GM12874 (cell line): ENCODE measurements around the gene SNAP91.
A peak's percentile ranks its signal among the peaks of the same experiment; 100 is the strongest.

Experiments
- TF ChIP-seq, protein P1 (sequence below): IDR thresholded peaks from 2 replicates; pipeline ENCODE4 v1.5.1; 2011; ENCODE audit warnings: low read depth, mild to moderate bottlenecking, control low read depth, low read length, moderate library complexity; ENCODE audit not compliant: insufficient read depth

SNAP91 gene

DNA sequence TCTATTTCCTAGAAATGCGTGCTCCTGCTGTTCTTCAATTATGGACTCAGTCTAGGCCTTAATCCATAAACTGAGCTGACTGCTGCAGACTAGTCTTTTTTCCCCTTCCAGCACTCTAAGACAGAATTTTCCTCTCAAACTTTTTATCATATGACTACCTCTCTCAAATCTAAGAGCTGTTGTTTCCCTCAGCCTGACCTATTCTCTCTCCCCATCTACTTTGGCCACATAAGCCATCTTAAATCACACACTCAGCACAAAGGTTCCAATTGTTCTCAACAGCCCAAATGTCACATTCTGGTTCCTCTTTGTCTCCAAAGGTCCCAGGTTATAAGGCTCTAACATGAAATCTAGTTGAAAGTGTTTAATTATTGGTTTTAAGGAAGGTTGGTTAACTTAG is 111.4 kb downstream of the SNAP91 start:
- TF ChIP-seq, protein P1, sequence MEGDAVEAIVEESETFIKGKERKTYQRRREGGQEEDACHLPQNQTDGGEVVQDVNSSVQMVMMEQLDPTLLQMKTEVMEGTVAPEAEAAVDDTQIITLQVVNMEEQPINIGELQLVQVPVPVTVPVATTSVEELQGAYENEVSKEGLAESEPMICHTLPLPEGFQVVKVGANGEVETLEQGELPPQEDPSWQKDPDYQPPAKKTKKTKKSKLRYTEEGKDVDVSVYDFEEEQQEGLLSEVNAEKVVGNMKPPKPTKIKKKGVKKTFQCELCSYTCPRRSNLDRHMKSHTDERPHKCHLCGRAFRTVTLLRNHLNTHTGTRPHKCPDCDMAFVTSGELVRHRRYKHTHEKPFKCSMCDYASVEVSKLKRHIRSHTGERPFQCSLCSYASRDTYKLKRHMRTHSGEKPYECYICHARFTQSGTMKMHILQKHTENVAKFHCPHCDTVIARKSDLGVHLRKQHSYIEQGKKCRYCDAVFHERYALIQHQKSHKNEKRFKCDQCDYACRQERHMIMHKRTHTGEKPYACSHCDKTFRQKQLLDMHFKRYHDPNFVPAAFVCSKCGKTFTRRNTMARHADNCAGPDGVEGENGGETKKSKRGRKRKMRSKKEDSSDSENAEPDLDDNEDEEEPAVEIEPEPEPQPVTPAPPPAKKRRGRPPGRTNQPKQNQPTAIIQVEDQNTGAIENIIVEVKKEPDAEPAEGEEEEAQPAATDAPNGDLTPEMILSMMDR: no peak

- TF ChIP-seq, protein P1: no peak
Measured at GRCh38 chr6:83597051-83597450, 111.8 kb downstream of the SNAP91 start.

- TF ChIP-seq, protein P1: no peak
Measured at GRCh38 chr6:83594941-83595340, 114.0 kb downstream of the SNAP91 start.

DNA sequence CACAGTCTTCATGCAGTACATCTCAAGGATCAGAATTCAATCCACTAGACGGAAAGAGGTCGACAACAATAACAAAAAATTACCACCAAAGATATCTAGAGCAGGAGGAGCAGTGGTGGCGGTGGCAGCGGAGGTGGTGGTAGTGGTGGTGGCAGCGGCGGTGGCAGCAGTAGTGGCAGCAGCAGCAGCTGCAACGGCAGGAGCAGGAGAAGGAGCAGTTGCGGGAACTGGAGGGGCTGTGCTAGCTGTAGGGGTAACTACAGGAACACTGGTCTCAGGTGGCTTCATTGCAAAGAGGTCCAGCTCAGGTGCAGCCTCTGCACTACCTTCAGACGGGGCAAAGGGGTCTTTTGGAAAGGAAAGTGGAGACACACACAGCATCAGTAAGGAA is 115.5 kb downstream of the SNAP91 start:
- TF ChIP-seq, protein P1: no peak

DNA sequence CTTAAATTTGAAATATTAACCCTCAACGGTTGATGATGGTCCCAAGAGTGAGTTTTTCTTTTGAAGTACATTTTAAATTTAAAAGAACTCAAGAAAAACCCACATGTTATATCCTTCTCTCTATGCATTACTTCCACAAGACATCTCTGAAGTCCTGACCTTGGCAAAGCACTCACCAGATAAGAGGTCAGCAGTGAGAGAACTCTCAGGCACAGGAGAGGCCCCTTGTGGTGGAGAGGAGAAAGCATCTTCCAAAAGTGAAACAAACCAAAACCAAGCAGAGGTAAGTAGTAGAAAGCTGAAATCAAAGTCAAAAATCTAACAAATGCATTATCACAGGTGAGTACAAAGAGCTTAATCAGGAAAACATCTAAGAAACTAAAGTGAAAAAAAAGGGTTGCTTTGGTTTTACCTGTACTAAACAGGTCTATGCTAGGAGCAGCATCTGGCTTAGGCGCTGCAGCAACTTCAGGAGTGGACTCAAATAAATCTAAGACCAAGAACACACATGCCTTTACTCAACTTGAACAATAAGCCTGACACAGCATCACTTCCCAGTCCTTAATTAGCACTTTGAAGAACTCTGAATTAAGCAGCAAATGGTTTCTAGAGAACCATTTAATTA is 116.0 kb downstream of the SNAP91 start:
- TF ChIP-seq, protein P1: peak; percentile 75

- TF ChIP-seq, protein P1: no peak
Measured at GRCh38 chr6:83590416-83590815, 118.5 kb downstream of the SNAP91 start.

DNA sequence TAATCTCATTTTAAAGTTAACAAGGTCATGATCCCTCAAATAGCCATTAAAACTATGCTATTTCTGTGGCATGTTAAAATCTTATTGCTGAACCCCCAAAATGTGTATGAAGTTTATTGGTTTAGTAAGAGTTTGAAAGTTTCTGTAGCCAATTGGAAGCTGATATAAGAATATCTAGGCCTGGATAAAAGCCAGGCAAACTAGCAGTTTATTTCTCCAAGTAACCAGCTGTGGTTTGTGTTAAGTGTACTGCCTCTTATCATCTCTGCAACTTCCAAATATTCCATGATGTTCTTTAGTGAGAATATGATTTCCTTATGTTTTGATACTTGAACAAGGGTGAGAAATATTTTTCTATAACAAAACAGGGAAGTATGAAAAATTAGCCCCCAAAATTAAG is 119.8 kb downstream of the SNAP91 start:
- TF ChIP-seq, protein P1: no peak
